SU-DHL-6 (cell line): Measurements from ENCODE around the gene RPP14.

Experiments used
- H2AFZ ChIP-seq: fragments of 200-600 bp; sonication (generic); 2 replicates; pipeline ENCODE4 v1.6.1; 2014; ENCODE audit warnings: low read depth, mild to moderate bottlenecking, moderate library complexity, mixed read lengths, antibody characterized with exemption, low read length; ENCODE audit not compliant: severe bottlenecking
- H3F3A ChIP-seq: fragments of 200-600 bp; shearing (Covaris generic); 2 replicates; pipeline ENCODE4 v1.6.0; 2016; ENCODE audit warnings: antibody characterized with exemption, mild to moderate bottlenecking; ENCODE audit not compliant: insufficient read depth
- H3K27ac ChIP-seq: fragments of 200-600 bp; sonication (generic); 2 replicates; pipeline ENCODE4 v1.5.1; 2016; ENCODE audit warnings: low read depth, mild to moderate bottlenecking, low read length, moderate library complexity, mixed read lengths
- H3K27me3 ChIP-seq: fragments of 200-600 bp; sonication (generic), shearing (Covaris generic); 2 replicates; pipeline ENCODE4 v1.6.0; 2014; ENCODE audit warnings: mild to moderate bottlenecking, low read length
- H3K36me3 ChIP-seq: fragments of 200-600 bp; sonication (generic); 2 replicates; pipeline ENCODE4 v1.6.1; 2014; ENCODE audit warnings: mild to moderate bottlenecking, low read length, mixed read lengths
- H3K4me2 ChIP-seq: fragments of 300-600, 200-600 bp; shearing (Covaris generic), sonication (generic); 2 replicates; pipeline ENCODE4 v1.6.0; 2014; ENCODE audit warnings: low read length, low read depth, mild to moderate bottlenecking; ENCODE audit not compliant: poor library complexity, severe bottlenecking
- H3K4me3 ChIP-seq: fragments of 200-600 bp; sonication (generic); 2 replicates; pipeline ENCODE4 v1.5.1; 2014; ENCODE audit warnings: antibody characterized with exemption, low read length, mild to moderate bottlenecking, mixed read lengths; ENCODE audit not compliant: insufficient read depth, poor library complexity, severe bottlenecking
- H3K79me2 ChIP-seq: fragments of 200-600 bp; sonication (generic); 2 replicates; pipeline ENCODE4 v1.6.1; 2014; ENCODE audit warnings: mild to moderate bottlenecking, low read length, moderate library complexity; ENCODE audit not compliant: insufficient read depth
- H3K9ac ChIP-seq: fragments of 200-600 bp; sonication (generic); 2 replicates; pipeline ENCODE4 v1.7.0; 2014; ENCODE audit warnings: mild to moderate bottlenecking, low read length
- H3K9me2 ChIP-seq: fragments of 200-600 bp; sonication (generic); replicated peaks from 2 replicates; pipeline ENCODE4 v1.6.1; 2014; ENCODE audit warnings: low read length; ENCODE audit not compliant: insufficient read depth
- H3K9me3 ChIP-seq: fragments of 200-600 bp; sonication (generic); 2 replicates; pipeline ENCODE4 v1.6.1; 2014; ENCODE audit warnings: low read length, mixed read lengths; ENCODE audit not compliant: insufficient read depth
- H4K20me1 ChIP-seq: fragments of 200-600 bp; sonication (generic); 2 replicates; pipeline ENCODE4 v1.6.1; 2014; ENCODE audit warnings: low read depth, mild to moderate bottlenecking, antibody characterized with exemption, low read length, moderate library complexity, mixed read lengths
- EZH2phosphoT487 ChIP-seq: fragments of 200-600 bp; sonication (generic), shearing (Covaris generic); conservative IDR thresholded peaks from 2 replicates; pipeline ENCODE4 v1.6.1; 2018; ENCODE audit warnings: mild to moderate bottlenecking, antibody characterized with exemption, low read length, moderate library complexity, mixed read lengths
- TF ChIP-seq, protein P1 (sequence below): fragments of 200-600 bp; sonication (generic); IDR thresholded peaks from one replicate; pipeline ENCODE4 v1.5.1; 2017; ENCODE audit warnings: antibody characterized with exemption, mild to moderate bottlenecking, low read length, moderate library complexity; ENCODE audit not compliant: insufficient read depth, poor library complexity, severe bottlenecking

RPP14 gene

GRCh38 chr3:58355179-58355578, 49.1 kb downstream of the RPP14 start:
- H2AFZ ChIP-seq = no peak overlapping the region
- H4K20me1 ChIP-seq = no peaks in the 10 kb centered on the region
- no peaks in the 10 kb centered on the region for H3K27me3 ChIP-seq
- peak overlapping the region; percentile 81 for H3K4me2 ChIP-seq
- no peaks in the 10 kb centered on the region for H3K9me3 ChIP-seq
- peak overlapping the region; percentile 38 for H3K4me3 ChIP-seq
- peaks cover 67% of the 10 kb centered on the region for H3F3A ChIP-seq
- no peaks in the 10 kb centered on the region for H3K36me3 ChIP-seq
- H3K9ac ChIP-seq = peak overlapping the region; percentile 64
- no peaks in the 10 kb centered on the region for H3K9me2 ChIP-seq
- H3K27ac ChIP-seq = peak overlapping the region; percentile 98
- no peak for TF ChIP-seq EZH2phosphoT487
- TF ChIP-seq, protein P1, sequence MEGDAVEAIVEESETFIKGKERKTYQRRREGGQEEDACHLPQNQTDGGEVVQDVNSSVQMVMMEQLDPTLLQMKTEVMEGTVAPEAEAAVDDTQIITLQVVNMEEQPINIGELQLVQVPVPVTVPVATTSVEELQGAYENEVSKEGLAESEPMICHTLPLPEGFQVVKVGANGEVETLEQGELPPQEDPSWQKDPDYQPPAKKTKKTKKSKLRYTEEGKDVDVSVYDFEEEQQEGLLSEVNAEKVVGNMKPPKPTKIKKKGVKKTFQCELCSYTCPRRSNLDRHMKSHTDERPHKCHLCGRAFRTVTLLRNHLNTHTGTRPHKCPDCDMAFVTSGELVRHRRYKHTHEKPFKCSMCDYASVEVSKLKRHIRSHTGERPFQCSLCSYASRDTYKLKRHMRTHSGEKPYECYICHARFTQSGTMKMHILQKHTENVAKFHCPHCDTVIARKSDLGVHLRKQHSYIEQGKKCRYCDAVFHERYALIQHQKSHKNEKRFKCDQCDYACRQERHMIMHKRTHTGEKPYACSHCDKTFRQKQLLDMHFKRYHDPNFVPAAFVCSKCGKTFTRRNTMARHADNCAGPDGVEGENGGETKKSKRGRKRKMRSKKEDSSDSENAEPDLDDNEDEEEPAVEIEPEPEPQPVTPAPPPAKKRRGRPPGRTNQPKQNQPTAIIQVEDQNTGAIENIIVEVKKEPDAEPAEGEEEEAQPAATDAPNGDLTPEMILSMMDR = no peak
- H3K79me2 ChIP-seq = peaks cover 89% of the 10 kb centered on the region

- TF ChIP-seq EZH2phosphoT487 = no peak
- TF ChIP-seq, protein P1 = no peak
- H3K9me2 ChIP-seq = no peaks in the 10 kb centered on the region
- peak overlapping the region; percentile 81 for H3K4me2 ChIP-seq
- H3K9ac ChIP-seq = peak overlapping the region; percentile 64
- H3F3A ChIP-seq = peaks cover 59% of the 10 kb centered on the region
- H3K79me2 ChIP-seq = peaks cover 94% of the 10 kb centered on the region
- no peaks in the 10 kb centered on the region for H3K36me3 ChIP-seq
- H4K20me1 ChIP-seq = no peaks in the 10 kb centered on the region
- H3K27ac ChIP-seq = peak overlapping the region; percentile 98
- H3K27me3 ChIP-seq = no peaks in the 10 kb centered on the region
- H3K4me3 ChIP-seq = peak overlapping the region; percentile 38
- H2AFZ ChIP-seq = no peak overlapping the region
- H3K9me3 ChIP-seq = no peaks in the 10 kb centered on the region
Measured at GRCh38 chr3:58356054-58356453, 50.0 kb downstream of the RPP14 start.

GRCh38 chr3:58357402-58357801, 51.4 kb downstream of the RPP14 start:
- no peak overlapping the region for H3K9ac ChIP-seq
- peak overlapping the region; percentile 98 for H3K27ac ChIP-seq
- H3F3A ChIP-seq = peaks cover 54% of the 10 kb centered on the region
- H3K9me3 ChIP-seq = no peaks in the 10 kb centered on the region
- TF ChIP-seq, protein P1 = no peak
- TF ChIP-seq EZH2phosphoT487 = no peak
- H3K4me3 ChIP-seq = no peak overlapping the region
- no peaks in the 10 kb centered on the region for H3K27me3 ChIP-seq
- peak overlapping the region; percentile 11 for H3K4me2 ChIP-seq
- H4K20me1 ChIP-seq = no peaks in the 10 kb centered on the region
- no peaks in the 10 kb centered on the region for H3K36me3 ChIP-seq
- H2AFZ ChIP-seq = no peak overlapping the region
- H3K79me2 ChIP-seq = peaks cover 93% of the 10 kb centered on the region
- no peaks in the 10 kb centered on the region for H3K9me2 ChIP-seq

DNA sequence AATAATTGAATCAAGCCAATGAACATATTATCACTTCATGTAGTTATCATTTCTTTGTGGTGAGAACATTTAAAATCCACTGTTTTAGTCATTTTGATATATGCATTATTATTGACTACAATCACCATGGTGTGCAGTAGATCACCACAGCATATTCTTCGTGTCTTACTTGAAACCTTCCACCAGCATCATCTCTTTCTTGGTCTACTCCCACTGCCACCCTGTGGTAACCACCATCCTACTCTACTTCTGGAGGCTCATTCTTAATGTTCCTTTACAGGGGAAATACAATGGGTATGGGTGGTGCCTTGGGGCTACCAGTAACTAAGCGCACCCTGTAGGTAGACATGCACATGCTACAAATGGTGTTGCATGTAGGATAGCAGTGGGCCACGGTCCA, 52.0 kb downstream of the RPP14 start:
- Histone ChIP-seq H2AFZ (no peak overlapping the region), H3K27me3 (no peaks in the 10 kb centered on the region), H4K20me1 (no peaks in the 10 kb centered on the region), H3F3A (peaks cover 50% of the 10 kb centered on the region), H3K36me3 (no peaks in the 10 kb centered on the region), H3K4me2 (no peak overlapping the region), H3K4me3 (no peak overlapping the region), H3K27ac (peak overlapping the region; percentile 98), H3K79me2 (peaks cover 93% of the 10 kb centered on the region), H3K9me3 (no peaks in the 10 kb centered on the region), H3K9me2 (no peaks in the 10 kb centered on the region), H3K9ac (no peak overlapping the region)
- TF ChIP-seq, protein P1 = no peak
- TF ChIP-seq EZH2phosphoT487 = no peak
